Measurements from ENCODE around the gene KCNE4.

DNA sequence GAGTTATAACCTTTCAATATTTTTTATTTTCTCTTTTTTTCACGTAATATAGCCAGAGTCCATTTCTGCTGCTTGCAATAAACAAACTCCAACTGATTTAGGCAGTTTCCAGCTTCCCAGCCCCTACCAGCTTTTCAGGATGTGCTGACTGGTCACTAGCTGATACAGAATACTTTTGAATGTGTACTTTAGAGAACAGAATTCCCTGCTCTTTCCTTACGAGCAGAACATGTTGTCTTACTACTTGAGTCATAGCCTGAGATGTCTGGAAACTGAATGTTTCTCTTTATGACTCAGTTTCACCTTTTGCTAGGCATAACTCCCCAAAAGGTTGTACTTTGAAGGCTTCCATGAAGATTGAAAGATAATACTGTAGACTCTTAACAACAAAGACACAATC is 44.5 kb upstream of the KCNE4 start:
- TF ChIP-seq, protein P1, sequence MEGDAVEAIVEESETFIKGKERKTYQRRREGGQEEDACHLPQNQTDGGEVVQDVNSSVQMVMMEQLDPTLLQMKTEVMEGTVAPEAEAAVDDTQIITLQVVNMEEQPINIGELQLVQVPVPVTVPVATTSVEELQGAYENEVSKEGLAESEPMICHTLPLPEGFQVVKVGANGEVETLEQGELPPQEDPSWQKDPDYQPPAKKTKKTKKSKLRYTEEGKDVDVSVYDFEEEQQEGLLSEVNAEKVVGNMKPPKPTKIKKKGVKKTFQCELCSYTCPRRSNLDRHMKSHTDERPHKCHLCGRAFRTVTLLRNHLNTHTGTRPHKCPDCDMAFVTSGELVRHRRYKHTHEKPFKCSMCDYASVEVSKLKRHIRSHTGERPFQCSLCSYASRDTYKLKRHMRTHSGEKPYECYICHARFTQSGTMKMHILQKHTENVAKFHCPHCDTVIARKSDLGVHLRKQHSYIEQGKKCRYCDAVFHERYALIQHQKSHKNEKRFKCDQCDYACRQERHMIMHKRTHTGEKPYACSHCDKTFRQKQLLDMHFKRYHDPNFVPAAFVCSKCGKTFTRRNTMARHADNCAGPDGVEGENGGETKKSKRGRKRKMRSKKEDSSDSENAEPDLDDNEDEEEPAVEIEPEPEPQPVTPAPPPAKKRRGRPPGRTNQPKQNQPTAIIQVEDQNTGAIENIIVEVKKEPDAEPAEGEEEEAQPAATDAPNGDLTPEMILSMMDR (IDR thresholded peaks at IDR 0.05; ENCODE audit: low read depth, low read length, missing input control): no peak
- TF ChIP-seq SP1 (IDR thresholded peaks at IDR 0.05): no peak
- TF ChIP-seq, protein P2, sequence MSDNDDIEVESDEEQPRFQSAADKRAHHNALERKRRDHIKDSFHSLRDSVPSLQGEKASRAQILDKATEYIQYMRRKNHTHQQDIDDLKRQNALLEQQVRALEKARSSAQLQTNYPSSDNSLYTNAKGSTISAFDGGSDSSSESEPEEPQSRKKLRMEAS (IDR thresholded peaks at IDR 0.05): no peak
- TF ChIP-seq RAD21 (IDR thresholded peaks at IDR 0.05): no peak

All from liver (tissue), 3 donors.